Heart left ventricle (tissue), 13 donors: ENCODE data around the gene TCF7L2.

ENCODE experiments used
- CTCF ChIP-seq, 12 donors: fragments of 200-600 bp; sonication (generic) in 4 of 12; IDR thresholded peaks; one replicate each; pipeline versions ENCODE4 v1.5.0 to v1.8.0; 2018 to 2022; ENCODE audit warnings: antibody characterized with exemption in 12 of 12, mild to moderate bottlenecking in 5 of 12
- POLR2A ChIP-seq, 2 donors: fragments of 450-650 bp; IDR thresholded peaks; one replicate each; pipeline ENCODE4 v1.6.1; 2017; ENCODE audit warnings: antibody characterized with exemption in 2 of 2, mild to moderate bottlenecking in 2 of 2, moderate library complexity in 2 of 2
- donor health status: ischemic (EF 13 %, LVEDD 7.1; RV severe dilation, severe dysfunction).
- donor health status: DM: no; HTN: yes; CAD: no.
- donor health status: DM: no; HTN: no; CAD: no.
- donor health status: ischemic (EF 25% LVEDD 6.9; RV normal size, moderate dysfunction).
- donor health status: ischemic (EF 25% LVEDD 5.7; RV mildly dilated, moderate dysfunction).
- donor health status: ischemic (EF 35%, LVEDD 5.7; RV mildly dilated, moderate dysfunction).
- donor health status: nonischemic (EF 11% LVEDD 7.7; RV severe dilation, severe dysfunction).
- donor health status: DM: yes; HTN: yes; CAD: no.
- donor health status: PGD.
- donor health status: ischemic (EF 29% LVEDD 5.4; RV normal size, mild dysfunction).
- donor health status: nonischemic (EF 23%, LVEDD 6.1; RV moderate dilation, normal function).

DNA sequence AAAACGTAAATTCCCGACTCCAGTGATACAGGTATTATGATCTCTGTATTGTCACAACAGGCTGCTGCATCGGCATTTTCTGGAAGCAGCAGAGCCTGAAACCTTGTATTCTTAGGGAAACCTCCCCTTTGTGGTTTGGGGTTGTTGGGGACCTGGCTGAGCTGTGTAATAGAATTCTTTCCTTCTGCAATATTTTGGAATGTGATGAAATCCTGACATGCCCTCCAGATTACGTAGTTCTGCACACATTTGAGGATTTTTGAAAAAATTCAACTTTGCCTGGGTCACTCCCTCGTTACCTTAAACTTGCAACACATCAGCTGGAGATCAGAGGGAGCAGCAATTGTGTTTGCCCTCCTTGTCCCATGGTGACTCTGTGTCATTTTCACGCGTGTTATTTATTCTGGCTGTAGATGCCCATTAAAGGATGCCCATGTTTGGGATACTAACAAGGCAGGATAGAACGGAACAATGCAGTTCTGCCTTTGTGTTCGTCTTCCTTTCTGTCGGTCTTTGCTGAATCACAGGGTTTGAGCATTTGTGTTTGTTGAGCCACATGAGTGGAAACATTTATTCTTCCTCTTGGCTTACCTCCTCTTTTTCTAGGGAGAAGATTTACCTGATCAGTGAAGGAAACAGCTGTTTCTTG lies 181.7 kb downstream of the TCF7L2 start:
- TF ChIP-seq CTCF (IDR thresholded peaks at IDR 0.05) (no peak), POLR2A (IDR thresholded peaks at IDR 0.05) (no peak)
